ENCODE results near the gene NANOG. TPM values are rescaled to one million over a fixed set of nuclear protein-coding genes. Genes with fewer than 3 reads are reported as not detected.
"Not testable (repeated sequence)": the region's sequence is repeated elsewhere in the genome, so short reads cannot be mapped to it uniquely, and the experiment has no call there.

Gene NANOG
- polyA plus RNA-seq, 1 donor from 2014 or later = not detected

GRCh38 chr12:7788294-7788660, 925 bp upstream of the NANOG start:
- no peak overlapping the region for H2AFZ ChIP-seq (ENCODE audit: low read depth, low read length)
- H3K9ac ChIP-seq (ENCODE audit: low read length) = no peak overlapping the region
- no peaks in the 10 kb centered on the region for H3K9me3 ChIP-seq (ENCODE audit: low read length)
- H3K9me2 ChIP-seq (ENCODE audit: insufficient read depth, low read length) = no peaks in the 10 kb centered on the region
- no peak overlapping the region for H3K27ac ChIP-seq (ENCODE audit: low read length)
- no peak overlapping the region for H3K4me3 ChIP-seq (ENCODE audit: low read length)
- H3K79me2 ChIP-seq (replicated peaks; ENCODE audit: insufficient read depth, low read length) = no peaks in the 10 kb centered on the region
- H4K20me1 ChIP-seq (ENCODE audit: insufficient read depth) = no peaks in the 10 kb centered on the region
- H3K36me3 ChIP-seq (ENCODE audit: insufficient read depth, low read length) = no peaks in the 10 kb centered on the region
- no peak for TF ChIP-seq TAF1 (IDR thresholded peaks at IDR 0.05; ENCODE audit: low read depth)
- TF ChIP-seq REST (IDR thresholded peaks at IDR 0.05; ENCODE audit: borderline replicate concordance) = no peak
- TF ChIP-seq SMC3 (conservative IDR thresholded peaks at IDR 0.05; ENCODE audit: poor library complexity) = no peak
- no peak for TF ChIP-seq EZH2 (IDR thresholded peaks at IDR 0.05; ENCODE audit: borderline replicate concordance, insufficient read depth, low read length, poor library complexity, severe bottlenecking)
- no peak for TF ChIP-seq POLR2AphosphoS5 (IDR thresholded peaks at IDR 0.05)
- TF ChIP-seq MXI1 (conservative IDR thresholded peaks at IDR 0.05; ENCODE audit: poor library complexity, severe bottlenecking) = no peak
- no peak for TF ChIP-seq CTCF (IDR thresholded peaks at IDR 0.05; ENCODE audit: poor library complexity, severe bottlenecking)
- no peak for TF ChIP-seq RAD21 (conservative IDR thresholded peaks at IDR 0.05)
- no peak for TF ChIP-seq EP300 (conservative IDR thresholded peaks at IDR 0.05; ENCODE audit: poor library complexity, severe bottlenecking)
- H3K4me2 ChIP-seq (ENCODE audit: low read length) = no peak overlapping the region
- H3K27me3 ChIP-seq (ENCODE audit: insufficient read depth, low read depth, low read length) = no peaks in the 10 kb centered on the region
- H3F3A ChIP-seq (ENCODE audit: insufficient read depth, low read length, poor library complexity, severe bottlenecking) = no peaks in the 10 kb centered on the region

- no peaks in the 10 kb centered on the region for H3K9me3 ChIP-seq (ENCODE audit: low read length)
- no peak overlapping the region for H2AFZ ChIP-seq (ENCODE audit: low read depth, low read length)
- H3K27ac ChIP-seq (ENCODE audit: low read length) = no peak overlapping the region
- TF ChIP-seq POLR2AphosphoS5 (IDR thresholded peaks at IDR 0.05) = no peak
- no peak for TF ChIP-seq RAD21 (conservative IDR thresholded peaks at IDR 0.05)
- TF ChIP-seq TAF1 (IDR thresholded peaks at IDR 0.05; ENCODE audit: low read depth) = no peak
- no peaks in the 10 kb centered on the region for H3K79me2 ChIP-seq (replicated peaks; ENCODE audit: insufficient read depth, low read length)
- no peaks in the 10 kb centered on the region for H3K36me3 ChIP-seq (ENCODE audit: insufficient read depth, low read length)
- no peak overlapping the region for H3K4me3 ChIP-seq (ENCODE audit: low read length)
- H3K27me3 ChIP-seq (ENCODE audit: insufficient read depth, low read depth, low read length) = no peaks in the 10 kb centered on the region
- no peak overlapping the region for H3K4me2 ChIP-seq (ENCODE audit: low read length)
- H4K20me1 ChIP-seq (ENCODE audit: insufficient read depth) = no peaks in the 10 kb centered on the region
- H3K9me2 ChIP-seq (ENCODE audit: insufficient read depth, low read length) = no peaks in the 10 kb centered on the region
- no peak overlapping the region for H3K9ac ChIP-seq (ENCODE audit: low read length)
- no peaks in the 10 kb centered on the region for H3F3A ChIP-seq (ENCODE audit: insufficient read depth, low read length, poor library complexity, severe bottlenecking)
These were observed 4.0 kb downstream of the NANOG start for GRCh38 chr12:7793211-7793610.

GRCh38 chr12:7797269-7797668, 8.1 kb downstream of the NANOG start:
- not testable (repeated sequence) for H3K4me3 ChIP-seq (ENCODE audit: low read length); H2AFZ ChIP-seq (ENCODE audit: low read depth, low read length); H3K27ac ChIP-seq (ENCODE audit: low read length); H3K9me2 ChIP-seq (ENCODE audit: insufficient read depth, low read length); H3K79me2 ChIP-seq (replicated peaks; ENCODE audit: insufficient read depth, low read length); H3F3A ChIP-seq (ENCODE audit: insufficient read depth, low read length, poor library complexity, severe bottlenecking); H3K4me2 ChIP-seq (ENCODE audit: low read length); H3K27me3 ChIP-seq (ENCODE audit: insufficient read depth, low read depth, low read length); H3K36me3 ChIP-seq (ENCODE audit: insufficient read depth, low read length); H3K9ac ChIP-seq (ENCODE audit: low read length); H4K20me1 ChIP-seq (ENCODE audit: insufficient read depth); H3K9me3 ChIP-seq (ENCODE audit: low read length)

All from neural cell (in vitro differentiated cells).